Sigmoid colon (tissue), 4 donors: ENCODE results near the gene POLG.

Experiments
- CTCF ChIP-seq, 4 experiments: fragments of 450-650 bp in 3 of 4; fragments of 200-600 bp in 1 of 4; IDR thresholded peaks; one replicate each; pipeline ENCODE4 v1.5.1; 2016 to 2019; ENCODE audit warnings: antibody characterized with exemption in 4 of 4, mild to moderate bottlenecking in 3 of 4, moderate library complexity in 2 of 4
- EP300 ChIP-seq, 4 donors: sonication (generic); formaldehyde crosslinking; IDR thresholded peaks; one replicate each; pipeline ENCODE4 v1.6.1; 2017; ENCODE audit warnings: antibody characterized with exemption in 4 of 4
- POLR2A ChIP-seq, 2 donors: fragments of 450-650 bp; IDR thresholded peaks; one replicate each; pipeline ENCODE4 v1.6.1; 2016; ENCODE audit warnings: antibody characterized with exemption in 2 of 2, mild to moderate bottlenecking in 2 of 2, moderate library complexity in 2 of 2

GRCh38 chr15:89370120-89370977, 35.7 kb upstream of the POLG start:
- TF ChIP-seq POLR2A (IDR thresholded peaks at IDR 0.05) (no peak), EP300 (IDR thresholded peaks at IDR 0.05) (no peak), CTCF (IDR thresholded peaks at IDR 0.05) (no peak)
